GM12872 (cell line): ENCODE results near the gene TBC1D4.

Experiments
- CTCF ChIP-seq: IDR thresholded peaks from 3 replicates; pipeline ENCODE4 v1.5.1; 2011; ENCODE audit warnings: low read depth, mild to moderate bottlenecking, low read length, moderate library complexity; ENCODE audit not compliant: insufficient read depth

Gene TBC1D4

DNA sequence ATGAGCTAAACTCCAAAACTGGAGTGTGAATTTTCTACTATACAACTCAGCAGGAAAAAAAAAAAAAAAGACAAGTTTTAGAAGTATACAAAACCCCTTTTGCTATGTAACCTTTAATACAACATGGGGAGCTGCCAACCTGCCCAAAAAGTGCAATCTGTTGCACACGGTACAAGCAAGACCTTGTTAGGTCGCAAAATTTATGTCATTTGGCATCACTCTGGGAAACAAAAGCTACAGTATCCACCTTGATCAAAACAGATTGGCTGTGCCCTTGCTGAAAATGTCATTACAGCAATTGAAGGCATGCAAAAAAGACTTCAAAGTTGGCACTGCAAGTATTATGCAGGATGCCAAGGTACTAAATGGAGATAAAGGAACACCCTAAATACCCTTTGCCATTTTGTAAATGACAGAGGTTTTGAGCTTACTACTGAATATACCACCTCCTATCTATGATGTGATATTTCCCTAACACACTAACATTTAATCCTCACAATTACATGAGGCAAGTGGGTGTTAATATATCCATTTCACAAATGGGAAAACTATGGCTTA lies 150.1 kb downstream of the TBC1D4 start:
- no peak for TF ChIP-seq CTCF

- TF ChIP-seq CTCF = no peak
Observed at GRCh38 chr13:75330770-75331169, 151.2 kb downstream of the TBC1D4 start.

DNA sequence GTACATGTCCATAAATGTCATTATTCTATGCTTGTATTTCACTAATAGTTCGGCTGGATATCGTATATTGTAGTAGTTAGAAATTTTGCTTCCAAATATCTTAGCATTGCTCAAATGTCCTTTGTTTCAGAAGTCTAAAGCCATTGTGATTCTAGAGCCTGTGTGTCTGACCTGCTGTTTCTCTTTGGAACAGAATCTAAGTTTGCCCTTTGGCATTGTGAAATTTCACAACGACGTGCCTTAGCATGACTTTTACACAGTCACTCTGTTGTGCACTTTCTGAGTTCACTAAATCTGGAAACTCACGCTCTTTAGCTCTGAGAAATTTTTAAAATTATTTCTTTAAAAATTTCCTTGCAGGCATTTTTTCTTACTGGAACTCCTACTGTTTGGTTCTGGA lies 152.2 kb downstream of the TBC1D4 start:
- no peak for TF ChIP-seq CTCF

DNA sequence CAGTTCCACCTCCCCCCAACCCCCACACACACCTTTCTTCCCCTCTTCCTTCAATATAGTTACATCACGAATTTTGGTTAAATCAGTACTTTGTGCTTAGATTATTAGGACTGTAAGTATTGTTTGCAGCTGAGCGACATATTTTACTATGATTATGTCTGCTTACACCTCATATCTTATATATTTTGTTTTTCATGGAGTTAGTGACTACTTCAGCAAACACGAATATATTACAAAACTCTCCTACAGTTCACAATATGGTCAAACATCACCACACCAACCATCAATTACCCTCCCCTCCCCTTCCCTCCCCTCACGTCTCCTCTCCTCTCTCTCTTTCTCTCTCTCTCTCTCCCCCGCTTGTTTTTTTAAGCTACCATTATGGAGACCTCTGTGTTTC lies 152.9 kb downstream of the TBC1D4 start:
- no peak for TF ChIP-seq CTCF

GRCh38 chr13:75327135-75327510 lies 154.8 kb downstream of the TBC1D4 start:
- no peak for TF ChIP-seq CTCF

GRCh38 chr13:75326173-75327134 lies 155.5 kb downstream of the TBC1D4 start:
- no peak for TF ChIP-seq CTCF

- TF ChIP-seq CTCF = no peak
Observed at GRCh38 chr13:75325711-75326110, 156.3 kb downstream of the TBC1D4 start.
